Epithelial cell of esophagus (primary cell): ENCODE results near the gene GALNT14.

ENCODE experiments used
- DNase-seq: peaks from one replicate; pipeline ENCODE4 v3.0.0; 2010; ENCODE audit warnings: low read depth
- H3K4me3 ChIP-seq: 2 replicates; pipeline ENCODE4 v1.5.1; 2011; ENCODE audit warnings: mild to moderate bottlenecking, low read length, control low read depth
- CTCF ChIP-seq: IDR thresholded peaks from 2 replicates; pipeline ENCODE4 v1.5.1; 2011; ENCODE audit warnings: low read depth, mild to moderate bottlenecking, low read length, control low read depth, inconsistent platforms; ENCODE audit not compliant: insufficient read depth; ENCODE audit errors: missing control alignments

GALNT14 gene

DNA sequence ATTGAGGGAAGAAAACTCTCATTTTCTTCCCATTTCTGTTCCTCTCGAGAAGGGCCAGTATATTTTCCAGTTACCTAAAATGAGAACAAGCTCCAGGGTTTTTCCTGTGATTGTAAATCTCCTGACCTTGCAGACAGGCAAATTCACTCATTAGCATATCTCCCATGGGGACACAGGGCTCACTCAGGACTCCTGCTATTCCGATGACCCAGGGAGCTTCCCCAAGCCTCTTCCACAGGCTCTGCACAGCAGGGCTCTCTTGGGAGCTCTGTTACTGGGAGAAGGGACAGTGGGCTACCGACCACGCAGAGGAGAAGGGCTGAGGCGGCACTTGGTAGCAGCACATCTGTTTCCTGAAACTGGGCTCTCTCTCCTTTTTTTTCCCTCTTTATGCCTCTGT, 195.8 kb downstream of the GALNT14 start:
- TF ChIP-seq CTCF = no peak

GRCh38 chr2:30940839-30941238, 197.4 kb downstream of the GALNT14 start:
- no peak for TF ChIP-seq CTCF
- no peak for DNase-seq
- no peak overlapping the region for H3K4me3 ChIP-seq

More for the DNA sequence above, 195.8 kb downstream of the GALNT14 start:
- H3K4me3 ChIP-seq = no peak overlapping the region
- DNase-seq = no peak

DNA sequence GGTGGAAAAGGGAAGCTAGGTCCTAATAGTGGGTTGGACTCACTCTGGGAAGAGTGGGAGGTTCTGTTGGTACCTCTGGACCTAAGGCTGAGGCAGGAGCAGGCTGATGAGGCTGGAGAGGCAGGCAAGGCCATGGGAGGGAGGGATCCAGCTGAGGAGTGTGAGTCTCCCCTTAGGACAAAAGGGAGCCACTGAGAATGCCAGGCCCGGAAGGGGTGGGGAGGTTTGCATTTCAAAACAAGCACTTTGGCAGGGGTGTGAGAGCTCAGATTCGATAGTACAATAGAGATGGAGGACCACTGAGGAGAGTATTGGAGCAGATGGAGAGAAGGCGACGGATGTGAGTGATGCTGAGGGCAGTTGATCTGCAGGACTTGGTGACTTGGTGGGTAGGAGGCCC, 198.9 kb downstream of the GALNT14 start:
- DNase-seq = no peak
- no peak for TF ChIP-seq CTCF
- H3K4me3 ChIP-seq = no peak overlapping the region

GRCh38 chr2:30938196-30938595, 200.0 kb downstream of the GALNT14 start:
- no peak for TF ChIP-seq CTCF
- H3K4me3 ChIP-seq = no peak overlapping the region
- no peak for DNase-seq

- no peak for TF ChIP-seq CTCF
- no peak overlapping the region for H3K4me3 ChIP-seq
- no peak for DNase-seq
Measured at GRCh38 chr2:30936977-30937376, 201.3 kb downstream of the GALNT14 start.

GRCh38 chr2:30935795-30936194, 202.4 kb downstream of the GALNT14 start:
- DNase-seq = no peak
- no peak for TF ChIP-seq CTCF
- H3K4me3 ChIP-seq = no peak overlapping the region

DNA sequence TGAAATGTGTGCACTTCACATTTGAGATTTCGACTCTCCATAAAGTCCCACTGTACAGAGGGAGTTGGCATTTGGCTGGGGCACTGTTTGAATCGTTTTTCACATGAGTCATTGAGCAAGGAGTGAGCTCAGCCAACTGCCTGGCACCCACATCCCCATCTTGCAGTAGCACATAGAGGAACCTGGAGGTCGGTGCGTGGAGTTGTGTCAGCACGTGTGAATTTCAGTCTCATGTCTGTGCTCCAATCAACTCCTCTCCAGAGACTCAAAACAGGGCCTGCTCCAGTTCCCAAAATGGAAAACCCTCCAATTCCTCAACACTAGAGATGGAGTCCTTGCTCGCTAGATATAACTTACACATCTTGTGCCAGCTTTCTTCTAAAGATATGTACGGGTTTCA, 204.2 kb downstream of the GALNT14 start:
- no peak for TF ChIP-seq CTCF
- H3K4me3 ChIP-seq = no peak overlapping the region
- DNase-seq = no peak
